ENCODE data around the gene KANSL1. TPM values are rescaled to one million over a fixed set of nuclear protein-coding genes. Genes with fewer than 3 reads are reported as not detected.

KANSL1 gene
- total RNA-seq, 2 donors from 2014 or later = 86.5 to 102 TPM

DNA sequence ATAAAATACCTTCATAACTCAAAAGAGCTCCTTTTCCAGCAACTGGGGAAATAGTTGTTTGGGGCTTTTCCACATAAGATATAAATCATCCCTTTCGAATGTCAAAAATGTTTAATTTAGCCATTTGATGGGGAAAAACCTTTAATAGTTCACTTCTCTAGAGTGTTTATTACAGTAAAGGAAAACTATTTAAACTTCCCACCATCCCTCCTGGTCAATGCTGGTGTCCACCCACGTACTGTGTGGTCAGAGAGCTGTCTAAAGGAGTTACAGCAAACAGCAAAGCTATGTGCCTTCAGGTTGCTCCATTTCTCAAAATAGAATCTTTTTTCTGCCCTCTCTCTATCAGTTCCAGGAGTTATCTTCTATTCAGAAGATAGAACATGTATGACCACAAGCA lies 33.5 kb downstream of the KANSL1 start:
- peaks cover 52 to 93% of the 10 kb centered on the region in 2 donors for H3K4me1 ChIP-seq (ENCODE audit: control insufficient read depth in 1 of 2, low read depth in 2 of 2)
- ATAC-seq (ENCODE audit: insufficient number of reproducible peaks, low FRiP score, low read depth) (no peak), DNase-seq (ENCODE audit: low spot score) (no peak)
- no peaks in the 10 kb centered on the region for H3K9me3 ChIP-seq
- H3K27me3 ChIP-seq (replicated peaks; ENCODE audit: insufficient read depth) = no peaks in the 10 kb centered on the region
- no peaks in the 10 kb centered on the region for H3K36me3 ChIP-seq
- no peak overlapping the region for H3K4me3 ChIP-seq
- H3K27ac ChIP-seq = no peak overlapping the region
- TF ChIP-seq, protein P1, sequence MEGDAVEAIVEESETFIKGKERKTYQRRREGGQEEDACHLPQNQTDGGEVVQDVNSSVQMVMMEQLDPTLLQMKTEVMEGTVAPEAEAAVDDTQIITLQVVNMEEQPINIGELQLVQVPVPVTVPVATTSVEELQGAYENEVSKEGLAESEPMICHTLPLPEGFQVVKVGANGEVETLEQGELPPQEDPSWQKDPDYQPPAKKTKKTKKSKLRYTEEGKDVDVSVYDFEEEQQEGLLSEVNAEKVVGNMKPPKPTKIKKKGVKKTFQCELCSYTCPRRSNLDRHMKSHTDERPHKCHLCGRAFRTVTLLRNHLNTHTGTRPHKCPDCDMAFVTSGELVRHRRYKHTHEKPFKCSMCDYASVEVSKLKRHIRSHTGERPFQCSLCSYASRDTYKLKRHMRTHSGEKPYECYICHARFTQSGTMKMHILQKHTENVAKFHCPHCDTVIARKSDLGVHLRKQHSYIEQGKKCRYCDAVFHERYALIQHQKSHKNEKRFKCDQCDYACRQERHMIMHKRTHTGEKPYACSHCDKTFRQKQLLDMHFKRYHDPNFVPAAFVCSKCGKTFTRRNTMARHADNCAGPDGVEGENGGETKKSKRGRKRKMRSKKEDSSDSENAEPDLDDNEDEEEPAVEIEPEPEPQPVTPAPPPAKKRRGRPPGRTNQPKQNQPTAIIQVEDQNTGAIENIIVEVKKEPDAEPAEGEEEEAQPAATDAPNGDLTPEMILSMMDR (IDR thresholded peaks at IDR 0.05) = no peak

DNA sequence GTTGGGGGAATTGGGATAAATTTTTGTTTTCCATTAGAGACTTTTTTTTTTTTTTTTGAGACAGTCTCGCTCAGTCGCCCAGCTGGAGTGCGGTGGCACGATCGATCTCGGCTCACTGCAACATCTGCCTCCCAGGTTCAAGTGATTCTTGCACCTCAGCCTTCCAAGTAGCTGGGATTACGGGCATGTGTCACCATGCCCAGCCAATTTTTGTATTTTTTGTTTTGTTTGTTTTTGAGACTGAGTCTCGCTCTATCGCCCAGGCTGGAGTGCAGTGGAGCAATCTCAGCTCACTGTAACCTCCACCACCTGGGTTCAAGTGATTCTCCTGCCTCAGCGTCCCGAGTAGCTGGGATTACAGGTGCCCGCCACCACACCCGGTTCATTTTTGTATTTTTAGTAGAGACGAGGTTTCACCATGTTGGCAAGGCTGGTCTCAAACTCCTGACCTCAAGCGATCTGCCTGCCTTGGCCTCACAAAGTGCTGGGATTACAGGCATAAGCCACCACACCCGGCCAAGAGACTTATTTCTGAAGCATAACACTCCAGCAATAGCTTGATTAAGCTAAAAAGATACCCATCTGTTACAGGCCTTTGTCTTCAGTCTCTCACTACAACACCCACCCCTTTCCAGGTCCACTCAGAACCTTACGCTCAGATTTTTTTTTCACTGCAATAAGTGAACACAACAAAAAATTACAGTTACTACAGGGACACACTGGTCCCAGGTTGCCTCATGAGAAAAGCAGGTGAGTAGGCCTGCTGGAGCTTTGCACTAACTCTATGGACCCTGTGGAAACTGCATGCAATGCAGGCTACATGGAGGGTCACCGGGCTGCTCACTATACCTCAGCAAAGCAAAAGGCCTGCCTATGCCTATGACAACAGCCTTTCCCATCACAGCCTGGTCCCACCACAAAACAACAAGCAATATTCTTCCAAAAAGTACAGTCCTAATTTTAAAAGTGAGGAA lies 34.6 kb downstream of the KANSL1 start:
- H3K27ac ChIP-seq = peak overlapping the region in 1 of 2 donors; percentile 12
- DNase-seq (ENCODE audit: low spot score) = no peak
- peak overlapping the region; percentile 21 for H3K4me3 ChIP-seq
- TF ChIP-seq, protein P1 (IDR thresholded peaks at IDR 0.05) = no peak
- no peaks in the 10 kb centered on the region for H3K27me3 ChIP-seq (replicated peaks; ENCODE audit: insufficient read depth)
- H3K9me3 ChIP-seq = no peaks in the 10 kb centered on the region
- ATAC-seq (ENCODE audit: insufficient number of reproducible peaks, low FRiP score, low read depth) = no peak
- H3K4me1 ChIP-seq (ENCODE audit: control insufficient read depth in 1 of 2, low read depth in 2 of 2) = peaks cover 55 to 93% of the 10 kb centered on the region in 2 donors
- H3K36me3 ChIP-seq = no peaks in the 10 kb centered on the region

DNA sequence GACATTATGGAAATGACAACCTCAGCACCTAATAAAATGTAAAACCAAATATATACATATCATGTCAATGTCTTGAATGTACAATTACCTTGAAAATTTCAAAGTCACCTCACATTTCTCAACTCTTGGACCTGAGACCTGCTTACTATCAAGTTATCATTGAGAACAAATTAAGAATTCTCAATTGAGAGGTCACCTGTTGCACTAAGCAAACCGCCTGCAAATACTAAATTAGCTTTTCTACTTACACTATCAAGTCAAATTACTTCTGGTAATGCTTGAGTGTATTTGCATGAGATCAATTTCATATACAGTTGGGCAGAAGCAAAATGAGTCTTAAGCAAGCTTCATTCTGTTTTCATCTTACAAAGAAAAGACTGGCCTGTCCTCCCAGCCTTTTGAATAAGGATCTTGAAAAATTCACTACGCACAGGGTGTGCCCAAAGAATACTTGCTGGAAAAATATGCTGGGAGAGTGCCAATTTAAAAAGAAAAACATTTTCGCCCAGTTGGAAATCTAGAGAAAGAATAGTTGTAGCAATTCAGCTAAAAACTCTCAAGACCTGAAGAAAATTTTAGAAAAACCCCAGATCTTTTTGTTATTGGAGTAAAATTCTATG lies 35.7 kb downstream of the KANSL1 start:
- H3K9me3 ChIP-seq = no peaks in the 10 kb centered on the region
- H3K4me3 ChIP-seq = peak overlapping the region; percentile 21
- no peaks in the 10 kb centered on the region for H3K36me3 ChIP-seq
- H3K27ac ChIP-seq = peak overlapping the region in 1 of 2 donors; percentile 12
- peaks cover 54 to 92% of the 10 kb centered on the region in 2 donors for H3K4me1 ChIP-seq (ENCODE audit: control insufficient read depth in 1 of 2, low read depth in 2 of 2)
- TF ChIP-seq, protein P1 (IDR thresholded peaks at IDR 0.05) = no peak
- no peaks in the 10 kb centered on the region for H3K27me3 ChIP-seq (replicated peaks; ENCODE audit: insufficient read depth)
- ATAC-seq (ENCODE audit: insufficient number of reproducible peaks, low FRiP score, low read depth) (no peak), DNase-seq (ENCODE audit: low spot score) (no peak)

DNA sequence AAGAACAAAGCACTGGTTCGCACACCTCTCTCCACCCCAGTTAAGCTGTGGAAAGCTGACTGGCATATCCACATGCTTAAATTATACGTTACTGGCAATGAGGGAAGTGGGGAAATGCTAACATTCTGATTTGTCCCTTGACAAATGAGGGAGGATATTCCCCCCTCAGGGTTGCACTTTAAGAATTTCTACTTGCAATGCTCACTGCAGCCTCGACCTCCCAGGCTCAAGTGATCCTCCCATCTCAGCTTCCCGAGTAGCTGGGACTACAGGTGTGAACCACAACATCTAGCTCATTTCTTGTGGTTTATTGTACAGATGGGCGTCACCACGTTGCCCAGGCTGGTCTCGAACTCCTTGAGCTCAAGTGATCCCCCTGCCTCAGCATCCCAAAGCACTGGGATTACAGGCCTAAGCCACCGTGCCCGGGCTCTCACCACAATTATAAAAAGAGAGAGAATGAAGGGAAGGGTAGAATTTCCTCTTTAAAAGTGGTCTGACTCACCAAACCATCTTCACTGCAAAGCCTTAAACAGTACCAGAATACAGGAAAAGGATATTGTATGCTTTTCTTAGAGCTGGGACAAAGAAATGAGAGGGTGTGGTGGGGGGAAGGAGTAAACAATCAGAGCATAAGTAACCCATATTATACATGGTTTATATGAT lies 38.9 kb downstream of the KANSL1 start:
- Histone ChIP-seq H3K4me1 (ENCODE audit: control insufficient read depth in 1 of 2, low read depth in 2 of 2) (peaks cover 66 to 90% of the 10 kb centered on the region in 2 donors), H3K9me3 (no peaks in the 10 kb centered on the region), H3K27me3 (replicated peaks; ENCODE audit: insufficient read depth) (no peaks in the 10 kb centered on the region), H3K27ac (no peak overlapping the region), H3K4me3 (peak overlapping the region; percentile 7), H3K36me3 (no peaks in the 10 kb centered on the region)
- DNase-seq (ENCODE audit: low spot score) (no peak), ATAC-seq (ENCODE audit: insufficient number of reproducible peaks, low FRiP score, low read depth) (no peak)
- TF ChIP-seq, protein P1 (IDR thresholded peaks at IDR 0.05) = no peak

DNA sequence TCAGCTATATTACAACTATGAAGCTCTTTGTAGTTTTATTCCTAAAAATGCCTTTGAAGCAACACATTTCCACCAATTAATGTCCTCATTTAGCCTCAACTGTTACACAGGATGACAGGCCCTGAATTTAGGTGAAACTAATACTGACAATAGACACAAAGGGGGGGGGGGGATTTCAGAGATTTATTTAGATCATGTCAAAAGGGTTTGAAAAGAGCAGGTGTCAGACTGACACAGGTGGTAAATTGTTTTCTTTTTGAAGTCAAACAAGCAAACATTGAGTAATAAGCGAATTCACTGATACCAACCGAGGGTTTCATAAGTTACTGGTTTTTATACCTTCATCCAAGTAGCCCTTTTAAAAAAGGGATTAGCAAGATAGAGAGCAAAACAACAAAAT lies 40.8 kb downstream of the KANSL1 start:
- DNase-seq (ENCODE audit: low spot score) (no peak), ATAC-seq (ENCODE audit: insufficient number of reproducible peaks, low FRiP score, low read depth) (no peak)
- Histone ChIP-seq H3K4me3 (no peak overlapping the region), H3K4me1 (ENCODE audit: control insufficient read depth in 1 of 2, low read depth in 2 of 2) (peaks cover 53 to 72% of the 10 kb centered on the region in 2 donors), H3K27me3 (replicated peaks; ENCODE audit: insufficient read depth) (no peaks in the 10 kb centered on the region), H3K9me3 (no peaks in the 10 kb centered on the region), H3K27ac (no peak overlapping the region), H3K36me3 (no peaks in the 10 kb centered on the region)
- TF ChIP-seq, protein P1 (IDR thresholded peaks at IDR 0.05) = no peak

Data from thoracic aorta (tissue), 2 donors.